ENCODE measurements around the gene P2RX6.

Gene P2RX6

GRCh38 chr22:21042978-21043859 lies 28.3 kb downstream of the P2RX6 start:
- no peak for TF ChIP-seq CTCF (conservative IDR thresholded peaks at IDR 0.05; ENCODE audit: low read depth, low read length)
- H3K4me1 ChIP-seq (ENCODE audit: low read depth, poor library complexity, severe bottlenecking): peaks cover 7% of the 10 kb centered on the region
- no peaks in the 10 kb centered on the region for H3K79me2 ChIP-seq (ENCODE audit: insufficient read depth, low read depth)
- H3K4me2 ChIP-seq: no peak overlapping the region
- no peaks in the 10 kb centered on the region for H3K36me3 ChIP-seq (ENCODE audit: insufficient read depth)
- H3K27ac ChIP-seq: no peak overlapping the region
- no peak overlapping the region for H2AFZ ChIP-seq (ENCODE audit: low read depth)
- H3K4me3 ChIP-seq (IDR thresholded peaks at IDR 0.05; ENCODE audit: insufficient read depth, low read depth, low read length): no peak overlapping the region
- H4K20me1 ChIP-seq (ENCODE audit: insufficient read depth): no peaks in the 10 kb centered on the region
- H3K27me3 ChIP-seq (ENCODE audit: insufficient read depth, low read depth): no peaks in the 10 kb centered on the region; the same call in 1 of the 2 replicates
- no peak overlapping the region for H3K9ac ChIP-seq

GRCh38 chr22:21043860-21044535 lies 29.0 kb downstream of the P2RX6 start:
- Histone ChIP-seq H3K4me3 (IDR thresholded peaks at IDR 0.05; ENCODE audit: insufficient read depth, low read depth, low read length) (no peak overlapping the region), H3K4me2 (no peak overlapping the region), H3K79me2 (ENCODE audit: insufficient read depth, low read depth) (no peaks in the 10 kb centered on the region), H3K27me3 (ENCODE audit: insufficient read depth, low read depth) (no peaks in the 10 kb centered on the region; the same call in 1 of the 2 replicates), H3K9ac (no peak overlapping the region), H3K36me3 (ENCODE audit: insufficient read depth) (no peaks in the 10 kb centered on the region), H3K27ac (no peak overlapping the region), H3K4me1 (ENCODE audit: low read depth, poor library complexity, severe bottlenecking) (peaks cover 7% of the 10 kb centered on the region), H4K20me1 (ENCODE audit: insufficient read depth) (no peaks in the 10 kb centered on the region), H2AFZ (ENCODE audit: low read depth) (no peak overlapping the region)
- no peak for TF ChIP-seq CTCF (conservative IDR thresholded peaks at IDR 0.05; ENCODE audit: low read depth, low read length)

- Histone ChIP-seq H2AFZ (ENCODE audit: low read depth) (peak overlapping the region; percentile 80; the same call in 1 of the 2 replicates), H3K4me3 (IDR thresholded peaks at IDR 0.05; ENCODE audit: insufficient read depth, low read depth, low read length) (no peak overlapping the region)
Observed at GRCh38 chr22:21044931-21045584, 30.1 kb downstream of the P2RX6 start.

More at GRCh38 chr22:21044931-21045584, 30.1 kb downstream of the P2RX6 start:
- Histone ChIP-seq H3K4me2 (peak overlapping the region; percentile 75), H3K27me3 (ENCODE audit: insufficient read depth, low read depth) (no peaks in the 10 kb centered on the region; the same call in 1 of the 2 replicates), H3K4me1 (ENCODE audit: low read depth, poor library complexity, severe bottlenecking) (peaks cover 7% of the 10 kb centered on the region), H3K9ac (no peak overlapping the region; the same call in 1 of the 2 replicates), H4K20me1 (ENCODE audit: insufficient read depth) (no peaks in the 10 kb centered on the region), H3K27ac (no peak overlapping the region), H3K36me3 (ENCODE audit: insufficient read depth) (no peaks in the 10 kb centered on the region), H3K79me2 (ENCODE audit: insufficient read depth, low read depth) (no peaks in the 10 kb centered on the region)
- no peak for TF ChIP-seq CTCF (conservative IDR thresholded peaks at IDR 0.05; ENCODE audit: low read depth, low read length)
